OCI-LY3 (cell line): ENCODE data around the gene KCNG1.

Source experiments
- CTCF ChIP-seq: fragments of 200-600, 300-600 bp; sonication (generic); IDR thresholded peaks from 2 replicates; pipeline ENCODE4 v1.5.1; 2014; ENCODE audit warnings: antibody characterized with exemption, low read length, low read depth
- EZH2phosphoT487 ChIP-seq: fragments of 200-600 bp; shearing (Covaris generic); IDR thresholded peaks from 2 replicates; pipeline ENCODE4 v1.6.1; 2018; ENCODE audit warnings: antibody characterized with exemption, mixed run types, low read depth

- no peak for TF ChIP-seq CTCF
- no peak for TF ChIP-seq EZH2phosphoT487
Measured at GRCh38 chr20:50977066-50978021, 45.6 kb downstream of the KCNG1 start.
